HG03571 (cell line): Measurements from ENCODE around the gene PROS1.

Source experiments
- ATAC-seq: cut with Tn5 transposase; IDR thresholded peaks from one replicate; pipeline ENCODE4 v1.9.1; 2021; ENCODE audit not compliant: unreplicated experiment

PROS1 gene

DNA sequence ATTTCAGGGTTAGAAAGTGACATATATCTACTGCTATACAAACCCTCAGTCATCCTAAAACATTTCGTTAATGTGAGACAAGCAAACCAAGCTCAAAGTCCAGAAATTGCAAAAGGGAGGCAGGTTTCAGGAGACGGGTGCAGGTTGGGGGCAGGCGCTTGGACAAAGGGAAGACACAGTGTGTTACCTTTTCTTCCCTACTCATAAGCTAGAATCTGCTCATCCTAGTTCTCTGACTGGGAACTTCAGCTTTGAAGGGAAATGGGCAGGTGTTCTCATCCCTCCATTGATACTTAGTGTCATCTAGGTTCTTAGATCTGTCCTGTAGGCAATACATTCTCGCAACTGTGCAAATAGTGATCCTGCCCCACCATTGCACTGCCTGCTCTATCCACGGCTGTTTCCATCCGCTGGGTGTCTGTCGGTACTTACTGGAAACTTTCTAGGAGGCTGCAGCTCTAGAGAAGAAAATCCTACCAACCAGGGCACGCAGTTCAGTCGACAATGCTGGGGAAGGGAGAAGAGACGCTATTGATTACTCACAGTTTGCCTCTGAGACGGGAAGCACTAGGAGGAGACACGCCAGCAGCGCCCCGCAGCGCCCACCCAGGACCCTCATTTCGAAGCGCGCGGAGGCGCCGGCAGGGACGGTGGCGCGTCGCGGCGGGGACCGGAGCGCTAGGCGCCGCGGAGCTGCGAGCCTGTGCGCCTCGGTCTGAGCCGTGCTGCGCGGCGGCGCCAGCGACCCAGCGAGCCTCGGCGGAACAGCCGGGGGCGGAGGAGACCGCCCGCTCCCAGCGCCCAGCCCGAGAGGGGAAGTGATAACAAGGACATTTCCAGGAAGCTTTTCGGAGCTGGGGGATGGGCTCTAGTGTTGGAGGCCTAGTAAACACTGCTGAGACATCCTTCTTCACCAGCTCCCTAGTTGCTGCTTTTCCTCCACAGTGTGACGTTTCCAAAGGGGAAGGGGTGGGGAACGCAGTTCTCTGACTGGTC, at the start of gene PROS1:
PROS1 (minus strand) TSS at position 766 of the 996 bp plus-strand sequence; CDS start at position 619, 147 bp downstream.
- ATAC-seq: peak; percentile 74

DNA sequence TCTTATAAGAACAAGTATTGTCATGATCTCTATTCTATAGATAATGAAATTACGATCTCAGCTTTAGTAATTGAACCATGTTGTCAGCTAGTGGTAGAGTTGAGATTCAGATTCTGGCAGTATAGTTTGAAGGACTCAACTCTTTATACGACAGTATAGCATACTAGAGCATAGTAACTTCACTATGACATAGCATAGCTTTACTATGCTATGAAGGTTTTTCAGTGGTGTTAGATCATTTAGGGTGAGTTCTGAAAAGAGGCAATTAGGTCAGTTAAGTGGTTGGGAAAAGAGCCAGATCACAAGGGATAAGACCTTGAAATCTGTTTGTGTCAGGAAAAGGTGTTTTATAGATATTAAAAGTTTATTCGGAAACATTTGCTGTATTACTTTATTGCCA, 46.6 kb upstream of the PROS1 start:
- ATAC-seq: no peak

DNA sequence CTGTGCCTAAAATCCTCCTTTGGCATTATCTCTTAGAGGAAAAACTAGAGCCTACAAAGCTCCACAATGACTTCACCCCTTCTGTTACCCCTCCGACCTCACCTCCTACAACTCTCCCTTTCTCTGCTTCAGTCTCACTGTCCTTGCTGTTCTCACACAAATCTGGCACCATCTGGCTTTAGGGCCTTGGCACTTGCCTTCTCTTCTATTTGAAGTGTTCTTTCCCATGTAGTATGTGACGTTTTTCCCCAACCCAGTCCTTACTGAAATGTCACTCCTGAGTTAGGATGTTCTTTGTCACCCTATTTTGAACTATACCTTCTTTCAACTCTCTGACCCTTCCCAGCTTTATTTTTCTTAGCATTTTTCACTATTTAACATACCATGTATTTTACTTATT, 46.0 kb upstream of the PROS1 start:
- ATAC-seq: no peak

DNA sequence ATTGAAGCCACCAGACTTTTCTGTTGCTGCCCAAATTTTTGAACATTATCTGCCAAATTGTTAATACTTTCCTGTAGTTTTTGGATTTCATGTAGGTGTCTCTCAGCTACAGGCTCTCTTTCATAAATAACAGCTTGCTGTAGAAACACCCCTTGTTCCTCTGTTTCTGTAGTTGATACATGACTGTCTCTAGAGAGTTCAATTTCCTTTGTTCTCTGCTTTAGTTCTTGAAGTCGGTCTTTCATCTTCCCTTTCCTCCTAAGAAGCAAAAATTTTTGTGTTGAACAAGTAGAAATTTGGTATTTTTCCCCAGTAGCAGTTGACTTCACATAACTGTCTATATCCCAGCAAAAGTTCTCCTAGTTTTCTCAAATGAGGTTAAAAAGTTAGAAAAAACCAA, 41.3 kb upstream of the PROS1 start:
- no peak for ATAC-seq

DNA sequence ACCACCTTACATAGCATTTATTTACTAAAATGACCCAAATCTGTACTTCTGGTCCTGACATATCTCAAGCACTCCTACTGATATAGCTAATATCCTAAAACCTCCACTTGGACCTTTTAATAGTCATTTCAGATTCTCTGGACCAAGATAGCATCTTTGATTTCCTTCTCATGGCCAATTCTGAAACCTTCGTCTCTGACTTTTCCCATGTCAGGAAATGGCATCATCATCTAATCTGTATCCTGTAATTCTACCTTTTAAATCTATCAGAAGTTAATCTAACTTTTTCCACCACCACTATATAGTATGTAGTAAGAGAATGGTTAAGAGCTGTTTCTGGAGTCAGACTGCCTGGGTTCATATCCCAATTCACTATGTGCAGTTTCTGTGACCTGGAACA, 38.5 kb upstream of the PROS1 start:
- ATAC-seq: no peak

DNA sequence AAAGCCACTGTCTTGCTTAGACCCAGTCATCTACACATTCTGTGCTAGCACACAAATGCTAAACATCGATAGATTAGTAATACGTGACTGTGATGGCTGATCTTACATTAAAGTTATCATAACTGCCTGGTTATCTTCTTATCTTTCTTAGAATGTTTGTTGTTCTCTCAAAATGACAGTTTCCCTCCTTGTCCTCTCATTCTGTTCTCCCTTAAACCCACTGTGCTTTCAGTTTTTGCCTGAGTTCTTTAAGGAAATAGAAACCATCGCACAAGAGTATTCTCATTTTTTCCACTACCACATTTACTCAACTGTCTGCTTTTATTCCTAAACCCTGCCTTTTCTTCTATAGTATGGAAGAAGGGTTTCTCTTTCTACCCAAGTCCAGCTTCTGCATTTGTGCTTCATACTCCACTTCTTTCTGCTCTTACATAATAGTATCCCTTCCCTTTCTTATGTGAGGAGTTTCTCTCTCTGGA, 37.6 kb upstream of the PROS1 start:
- no peak for ATAC-seq

DNA sequence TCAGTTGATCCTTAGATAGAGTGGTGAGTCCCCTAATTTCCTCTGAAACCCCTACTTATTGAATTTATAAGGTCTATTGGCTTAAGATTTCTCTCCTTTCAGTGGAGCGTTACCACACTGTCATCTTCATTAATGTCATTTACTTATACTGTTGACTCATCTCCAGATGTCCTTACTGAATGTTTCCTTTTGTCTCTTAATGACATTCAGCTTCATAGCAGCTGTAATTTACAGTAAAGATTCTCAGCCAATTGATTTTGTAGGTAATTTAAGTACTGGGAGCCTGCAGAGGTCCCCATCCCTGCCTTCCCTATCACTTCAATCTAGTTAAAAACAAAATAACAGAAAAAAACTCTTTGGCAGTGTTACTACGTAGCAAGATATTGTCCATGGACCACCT, 35.9 kb upstream of the PROS1 start:
- no peak for ATAC-seq

DNA sequence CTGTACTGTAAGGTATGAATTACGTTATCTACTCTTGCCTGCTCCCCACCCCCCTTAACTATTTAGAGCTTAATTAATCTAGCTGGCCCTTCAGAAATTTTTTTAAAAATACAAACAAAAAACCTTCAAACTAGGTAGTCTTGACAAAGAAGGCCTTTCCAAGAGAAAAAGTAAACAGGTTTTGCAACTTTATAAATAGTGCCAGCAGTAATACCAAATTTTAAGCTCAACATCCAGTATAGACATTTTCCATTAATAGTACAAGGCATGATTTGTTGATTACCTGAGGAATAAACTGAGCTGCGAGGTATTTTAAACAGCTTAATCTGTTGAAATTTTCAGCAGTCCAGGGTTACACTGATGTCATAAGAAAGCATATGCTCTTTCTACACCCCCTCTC, 34.6 kb upstream of the PROS1 start:
- ATAC-seq: no peak

DNA sequence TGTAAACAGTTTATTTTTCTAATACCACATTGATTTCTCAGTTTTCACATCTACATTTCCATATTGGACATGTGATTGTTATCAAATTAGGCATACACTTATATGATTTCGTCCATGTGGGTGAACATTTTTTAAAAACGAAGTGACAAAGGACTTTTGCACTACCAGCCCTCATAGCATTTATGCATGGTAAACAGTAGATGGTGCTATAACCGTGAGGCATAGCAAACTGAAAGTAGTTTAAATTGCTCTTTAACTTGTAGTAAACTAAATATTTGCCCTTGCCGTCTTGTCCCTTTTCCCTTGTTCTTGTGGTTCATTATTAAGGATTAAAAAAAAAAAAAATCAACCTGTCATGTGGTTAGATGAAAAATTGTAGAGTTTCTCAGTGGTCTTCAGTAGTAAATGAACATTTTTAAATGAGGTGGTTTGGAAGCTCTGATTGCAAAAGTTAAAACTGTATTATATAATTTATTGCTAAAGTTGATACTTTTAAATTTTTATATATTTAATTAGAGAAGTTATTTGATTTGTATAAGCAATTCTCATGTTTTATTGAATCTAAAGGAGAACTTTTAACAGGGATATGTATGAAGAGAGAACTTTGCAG, 30.7 kb upstream of the PROS1 start:
- ATAC-seq: peak; percentile 81

DNA sequence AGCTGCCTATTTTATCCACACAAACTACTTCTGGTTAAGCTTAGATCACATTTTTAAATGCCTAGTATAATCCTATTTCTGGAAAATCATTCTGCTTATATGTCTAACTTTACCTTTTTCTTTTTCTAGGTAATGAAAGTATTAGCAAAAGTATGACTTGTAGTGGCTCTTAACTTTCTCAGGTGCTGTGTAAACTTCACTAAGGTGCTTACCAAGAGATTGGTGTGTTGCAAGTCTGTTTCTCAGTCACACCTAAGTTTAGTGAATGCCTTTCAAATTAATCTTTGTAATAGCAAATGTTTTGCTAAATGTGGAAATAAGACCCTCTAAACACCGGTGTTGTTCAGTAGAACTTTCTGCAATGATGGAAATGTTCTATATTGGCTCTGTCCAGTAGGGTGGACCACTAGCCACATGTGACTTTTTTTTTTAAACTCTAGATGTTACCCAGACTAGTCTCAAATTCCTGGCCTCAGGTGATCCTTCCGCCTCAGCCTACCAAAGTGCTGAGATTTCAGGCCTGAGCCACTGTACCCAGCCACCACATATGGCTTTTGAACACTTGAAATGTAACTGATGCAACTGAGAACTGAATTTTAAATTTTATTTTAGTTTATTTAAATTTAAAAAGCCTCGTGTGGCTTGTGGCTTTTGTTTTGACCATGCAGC, 28.3 kb upstream of the PROS1 start:
- ATAC-seq: no peak

DNA sequence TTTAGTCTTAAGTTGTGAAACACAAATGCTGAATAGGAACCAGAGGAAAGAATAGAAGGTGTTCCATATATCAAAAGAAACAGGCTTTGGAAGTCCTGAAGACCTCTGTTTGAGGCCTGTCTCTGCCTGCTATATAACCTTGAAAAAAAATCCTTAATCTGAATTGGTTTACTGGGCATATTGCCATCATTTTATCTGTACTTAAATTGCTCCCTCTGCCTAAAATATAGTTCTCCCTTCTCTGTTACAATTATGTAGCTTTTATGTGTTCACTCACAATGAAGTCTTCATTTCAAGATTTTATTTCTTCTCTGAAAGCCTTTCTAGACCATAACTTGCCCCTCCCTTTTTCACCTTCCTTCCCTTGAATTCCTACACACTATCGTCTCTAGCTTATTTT, 27.5 kb upstream of the PROS1 start:
- no peak for ATAC-seq

DNA sequence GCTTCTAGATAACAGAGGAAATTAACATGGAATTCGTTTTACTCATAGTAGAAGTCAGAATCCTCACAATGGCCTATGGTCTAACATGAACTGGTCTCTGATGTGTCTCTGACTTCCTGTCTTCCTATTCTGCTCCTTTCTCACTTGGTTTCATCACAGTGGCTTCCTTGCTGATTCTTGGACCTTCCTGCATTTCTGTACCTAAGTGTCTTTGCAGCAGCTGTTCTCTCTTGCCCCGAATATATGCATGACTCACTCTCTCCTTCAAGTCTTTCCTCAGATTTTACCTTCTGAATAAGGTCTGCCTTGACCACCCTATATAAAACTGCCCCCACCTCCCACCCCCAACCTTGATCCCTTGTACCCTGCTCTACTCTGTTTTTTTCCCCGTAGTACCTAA, 20.4 kb upstream of the PROS1 start:
- ATAC-seq: no peak

DNA sequence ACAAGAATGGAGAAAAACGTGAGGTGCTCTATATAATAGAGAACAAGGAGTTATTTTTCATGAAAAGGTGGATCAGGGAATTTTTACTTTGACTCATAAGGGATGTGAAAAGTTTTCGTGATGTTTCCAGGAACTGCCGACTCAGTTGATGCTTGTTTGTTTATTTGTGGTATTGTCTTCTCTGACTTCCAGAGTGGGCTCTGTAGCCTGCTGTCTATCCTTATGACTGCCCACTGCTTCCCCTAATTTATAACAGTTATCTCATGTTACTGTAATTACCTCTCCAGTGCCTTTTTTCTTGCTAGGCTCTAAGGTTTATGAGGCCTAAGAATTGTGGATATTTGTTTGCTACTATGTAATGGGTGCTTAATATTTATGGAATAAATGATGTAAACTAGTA, 18.5 kb upstream of the PROS1 start:
- ATAC-seq: no peak

DNA sequence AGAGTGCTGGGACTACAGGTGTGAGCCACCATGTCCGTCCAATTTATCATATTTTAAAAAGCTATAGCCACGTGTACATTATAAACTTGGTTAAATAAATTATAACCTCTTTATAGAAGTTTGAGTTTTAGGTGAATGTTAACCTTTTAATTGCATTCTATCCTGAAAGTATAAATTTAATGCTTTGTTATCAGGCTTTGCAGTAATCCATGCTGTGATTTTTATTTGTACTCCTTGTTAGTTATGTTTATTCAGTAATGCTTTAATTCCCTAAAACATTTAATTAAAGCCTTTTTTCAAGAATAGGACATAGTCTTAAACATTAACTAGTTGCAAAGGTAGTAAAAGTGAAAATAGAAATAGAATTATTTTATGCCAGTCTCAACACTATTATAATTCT, 17.9 kb upstream of the PROS1 start:
- ATAC-seq: no peak

DNA sequence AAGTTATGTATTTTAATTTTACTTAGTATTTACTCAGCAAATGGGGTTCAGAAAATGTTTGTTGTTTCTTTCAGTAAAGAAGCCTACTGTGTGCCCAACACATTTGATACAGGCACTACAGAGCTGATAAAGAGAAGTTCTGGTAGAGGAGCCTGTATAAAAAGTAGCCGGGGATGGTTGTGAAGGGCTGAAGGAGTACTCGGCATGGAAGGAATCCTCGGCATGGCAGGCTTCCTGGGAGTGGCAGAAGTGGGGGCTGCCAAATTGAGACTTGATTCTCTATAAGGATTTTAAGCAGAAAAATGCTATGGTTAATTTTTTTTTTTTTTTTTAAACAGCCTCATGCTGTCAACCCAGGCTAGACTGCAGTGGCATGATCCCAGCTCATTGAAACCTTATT, 15.5 kb upstream of the PROS1 start:
- ATAC-seq: no peak

DNA sequence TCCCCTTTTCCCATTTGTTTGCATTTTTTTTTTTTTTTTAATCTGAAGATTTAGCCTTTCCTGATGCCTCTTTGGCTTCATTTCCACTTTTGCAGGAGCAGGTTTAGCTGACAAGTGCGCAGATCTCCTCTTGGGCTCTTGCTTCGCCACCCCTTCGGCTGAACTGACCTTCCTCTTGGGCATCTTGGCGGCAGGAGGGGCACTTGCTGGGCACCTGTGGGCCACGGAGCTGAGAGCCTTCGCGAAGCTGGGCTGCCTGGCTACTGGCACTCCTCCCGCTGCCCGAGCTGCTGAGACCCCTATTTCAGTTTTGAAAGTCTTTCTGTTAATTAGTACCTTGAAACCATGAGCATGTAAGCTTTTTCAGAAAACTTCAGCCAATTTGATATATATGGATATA, 15.1 kb upstream of the PROS1 start:
- ATAC-seq: no peak

DNA sequence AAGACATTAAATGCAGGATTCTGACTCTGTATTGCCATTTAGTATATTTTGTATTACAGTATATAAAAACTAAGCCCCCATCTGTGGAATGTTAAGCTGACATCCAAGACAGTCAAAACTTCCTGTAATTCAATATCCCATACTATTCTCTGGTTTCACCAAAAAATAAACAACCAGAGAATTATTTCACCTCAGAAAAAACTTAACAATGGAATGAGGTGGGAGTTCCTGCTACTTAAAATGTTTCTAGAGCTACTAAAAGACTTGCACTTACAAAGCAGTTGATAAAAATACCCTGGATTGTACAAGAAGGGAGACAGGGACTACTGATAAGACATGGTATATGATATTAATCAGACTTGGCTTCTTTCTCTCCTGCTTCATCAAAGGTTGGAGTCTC, 14.6 kb upstream of the PROS1 start:
- ATAC-seq: no peak

DNA sequence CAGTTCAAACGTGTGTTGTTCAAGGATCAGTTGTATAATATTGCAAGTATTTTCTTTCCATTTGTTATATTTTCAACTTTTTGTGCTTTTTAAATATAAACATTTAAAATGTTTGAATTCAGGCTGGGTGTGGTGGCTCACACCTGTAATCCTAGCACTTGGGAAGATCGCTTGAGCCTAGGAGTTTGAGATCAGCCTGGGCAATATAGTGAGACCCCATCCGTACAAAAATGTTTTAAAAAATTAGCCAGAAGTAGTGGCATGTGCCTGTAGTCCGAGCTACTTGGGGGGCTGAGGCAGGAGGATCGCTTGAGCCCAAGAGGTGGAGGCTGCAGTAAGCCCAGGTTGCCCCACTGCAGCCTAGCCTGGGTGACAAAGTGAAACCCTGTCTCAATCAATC, 10.9 kb upstream of the PROS1 start:
- no peak for ATAC-seq

DNA sequence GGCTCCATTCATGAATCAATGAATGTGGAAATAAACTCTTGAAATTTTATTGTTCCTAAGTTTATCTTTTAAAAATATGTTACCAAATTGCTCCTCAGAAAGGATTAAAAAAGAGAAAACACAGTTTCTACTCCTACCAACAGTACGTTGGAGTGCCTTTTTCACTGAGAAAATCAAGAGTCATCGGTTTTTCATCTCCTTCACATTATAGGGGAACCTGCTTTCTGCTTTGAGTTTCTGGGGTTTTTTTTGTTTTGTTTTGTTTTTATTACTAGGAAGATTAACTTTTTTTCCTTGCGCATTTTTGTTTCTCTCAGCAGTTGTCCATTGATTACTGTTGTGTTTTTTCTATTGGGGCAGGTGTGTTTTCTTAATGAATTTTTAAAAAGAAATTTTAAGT, 9.7 kb upstream of the PROS1 start:
- ATAC-seq: no peak

DNA sequence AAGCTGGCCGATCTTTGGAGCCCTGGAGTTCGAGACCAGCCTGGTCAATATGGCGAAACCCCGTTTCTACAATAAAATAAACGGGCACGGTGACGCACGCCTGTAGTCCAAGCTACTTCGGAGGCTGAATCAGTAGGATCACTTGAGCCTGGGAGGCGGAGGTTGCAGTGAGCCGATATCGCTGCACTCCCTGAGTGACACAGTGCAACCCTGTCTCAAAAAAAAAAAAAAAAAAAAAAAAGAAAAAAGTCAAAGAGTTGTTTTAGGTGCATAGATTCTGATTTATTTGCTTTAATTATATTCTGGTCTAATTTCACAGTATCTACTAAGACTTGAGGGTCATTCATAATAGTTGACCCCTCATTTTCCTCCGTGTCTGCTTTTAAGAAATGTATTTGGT, 8.0 kb upstream of the PROS1 start:
- ATAC-seq: no peak

DNA sequence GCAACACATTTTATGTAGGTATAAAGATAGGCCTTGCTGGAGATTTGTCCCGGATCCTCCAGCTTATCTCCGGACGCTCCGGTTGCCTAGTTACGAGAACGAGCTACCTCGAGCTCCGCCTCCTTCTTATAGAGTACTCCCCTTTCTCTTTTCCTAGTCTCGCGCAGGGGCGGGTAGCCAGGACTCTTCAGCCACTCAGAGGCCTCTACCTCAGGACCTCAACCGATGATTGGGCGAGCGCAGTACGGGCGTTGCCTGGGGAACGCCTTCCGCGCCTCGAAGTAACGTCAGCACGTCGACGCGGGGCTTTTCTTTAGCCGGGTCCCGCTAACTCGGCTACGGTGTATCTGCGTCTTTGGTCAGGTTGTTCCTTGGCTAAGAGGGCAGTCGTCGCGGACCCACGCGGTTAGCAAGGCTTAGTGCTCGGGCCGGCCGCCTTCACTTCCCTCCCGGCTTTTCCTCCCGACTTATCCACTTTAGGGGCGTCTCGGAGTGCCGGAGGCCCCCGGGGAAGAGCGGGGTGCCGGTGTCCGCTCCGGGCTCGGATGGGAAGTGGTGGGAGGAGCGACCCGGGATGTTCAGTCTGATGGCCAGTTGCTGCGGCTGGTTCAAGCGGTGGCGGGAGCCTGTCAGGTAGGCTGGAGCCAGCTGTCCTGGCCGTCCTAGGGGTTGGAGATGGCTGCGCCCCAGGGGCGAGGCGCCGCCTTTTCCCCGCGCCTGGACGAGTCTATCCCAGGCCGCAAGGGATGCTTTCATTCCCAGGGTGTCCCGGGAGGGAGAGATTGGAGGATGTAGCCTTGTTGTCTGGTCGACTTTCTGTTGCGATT, 6.4 kb upstream of the PROS1 start, which contains the start of gene ARL13B:
ARL13B (plus strand) TSS at position 306 of the 827 bp plus-strand sequence; CDS start at position 575, 269 bp downstream.
- ATAC-seq: peak; percentile 100
